IMR-90 (cell line): ENCODE data around the gene LRRC4C. TPM values are rescaled to one million over a fixed set of nuclear protein-coding genes. Genes with fewer than 3 reads are reported as not detected.

Experiments
- ATAC-seq: fragments of 200-7000 bp; cut with Tn5 transposase; 2 replicates; pipeline ENCODE4 v1.9.1; 2020; ENCODE audit warnings: low read depth, mild to moderate bottlenecking, moderate library complexity
- BruUV-seq: library from RNA; stranded (reverse); fragments of 400-500 nt; replicated peaks from 2 replicates; lab custom pipeline; 2021; lab: Mats Ljungman, UMichigan
- CTCF ChIA-PET: fragments of 300-600 bp; formaldehyde crosslinking; extraction: SDS; loops from one replicate; lab custom pipeline; 2021; ENCODE audit warnings: antibody characterized with exemption; lab: Yijun Ruan, JAX
- POLR2A ChIA-PET: fragments of 300-600 bp; sonication (Branson Sonifier 250); formaldehyde crosslinking; loops from one replicate; lab custom pipeline; 2022; ENCODE audit warnings: antibody characterized with exemption; ENCODE audit not compliant: unreplicated experiment; lab: Charles Lee
- DNase-seq: peaks from one replicate; pipeline ENCODE4 v3.0.0; 2013
- H2AFZ ChIP-seq: replicated peaks from 2 replicates; pipeline ENCODE3; 2013; ENCODE audit warnings: low read length, mild to moderate bottlenecking; ENCODE audit not compliant: poor library complexity
- H2AK5ac ChIP-seq: 2 replicates; pipeline ENCODE4 v1.6.1; 2013; ENCODE audit warnings: low read depth, low read length, inconsistent platforms
- H2AK9ac ChIP-seq: replicated peaks from 2 replicates; pipeline ENCODE3; 2013; ENCODE audit warnings: mild to moderate bottlenecking, low read depth, low read length, moderate library complexity; ENCODE audit not compliant: poor library complexity
- H2BK120ac ChIP-seq: 2 replicates; pipeline ENCODE4 v1.6.1; 2013; ENCODE audit warnings: low read depth, low read length, inconsistent platforms
- H2BK15ac ChIP-seq: 3 replicates; pipeline ENCODE4 v1.6.1; 2013; ENCODE audit warnings: low read depth, low read length, inconsistent platforms
- H2BK20ac ChIP-seq: 2 replicates; pipeline ENCODE4 v1.6.1; 2013; ENCODE audit warnings: low read depth, mild to moderate bottlenecking, inconsistent platforms, low read length, moderate library complexity
- H2BK5ac ChIP-seq: 2 replicates; pipeline ENCODE4 v1.6.1; 2013; ENCODE audit warnings: mild to moderate bottlenecking, low read depth, low read length, inconsistent platforms; ENCODE audit not compliant: poor library complexity, severe bottlenecking
- H3K14ac ChIP-seq: replicated peaks from 2 replicates; pipeline ENCODE4 v1.6.1; 2013; ENCODE audit warnings: low read depth, low read length, inconsistent platforms
- H3K18ac ChIP-seq: 2 replicates; pipeline ENCODE4 v1.6.1; 2013; ENCODE audit warnings: low read depth, low read length, control low read depth
- H3K23ac ChIP-seq: 2 replicates; pipeline ENCODE4 v1.6.1; 2013; ENCODE audit warnings: low read depth, low read length, inconsistent platforms
- H3K27ac ChIP-seq: 2 replicates; pipeline ENCODE4 v1.5.1; 2013; ENCODE audit warnings: mild to moderate bottlenecking, control low read depth, low read length; ENCODE audit not compliant: insufficient read depth
- H3K27me3 ChIP-seq: 2 replicates; pipeline ENCODE4 v1.6.1; 2013; ENCODE audit warnings: low read length; ENCODE audit not compliant: control insufficient read depth, insufficient read depth
- H3K36me3 ChIP-seq: 2 replicates; pipeline ENCODE4 v1.6.1; 2013; ENCODE audit warnings: low read length, mixed read lengths; ENCODE audit not compliant: control insufficient read depth, insufficient read depth
- H3K4ac ChIP-seq: 2 replicates; pipeline ENCODE4 v1.6.1; 2013; ENCODE audit warnings: low read depth, low read length, inconsistent platforms
- H3K4me1 ChIP-seq: 2 replicates; pipeline ENCODE4 v1.6.1; 2013; ENCODE audit warnings: low read length, mixed read lengths; ENCODE audit not compliant: control insufficient read depth, insufficient read depth
- H3K4me2 ChIP-seq: 2 replicates; pipeline ENCODE4 v1.6.1; 2013; ENCODE audit warnings: low read depth, mild to moderate bottlenecking, control low read depth, low read length, moderate library complexity
- H3K4me3 ChIP-seq: 2 replicates; pipeline ENCODE4 v1.5.1; 2013; ENCODE audit warnings: low read depth, mild to moderate bottlenecking, control low read depth, low read length, moderate library complexity; ENCODE audit not compliant: insufficient read depth
- H3K56ac ChIP-seq: 2 replicates; pipeline ENCODE4 v1.6.1; 2013; ENCODE audit warnings: low read length, inconsistent platforms; ENCODE audit not compliant: insufficient read depth; ENCODE audit errors: extremely low read depth
- H3K79me1 ChIP-seq, 2 experiments: 2 replicates each; pipeline ENCODE4 v1.6.1; 2013; ENCODE audit warnings: low read length in 2 of 2, inconsistent platforms in 1 of 2, low read depth in 1 of 2
- H3K9ac ChIP-seq: 2 replicates; pipeline ENCODE4 v1.6.1; 2013; ENCODE audit warnings: low read depth, low read length, control low read depth
- H3K9me1 ChIP-seq: 2 replicates; pipeline ENCODE4 v1.6.1; 2013; ENCODE audit warnings: low read length, inconsistent platforms; ENCODE audit not compliant: insufficient read depth
- H3K9me3 ChIP-seq: 2 replicates; pipeline ENCODE4 v1.6.1; 2013; ENCODE audit warnings: low read length; ENCODE audit not compliant: control insufficient read depth, insufficient read depth
- H4K20me1 ChIP-seq: 2 replicates; pipeline ENCODE4 v1.6.1; 2013; ENCODE audit warnings: low read length, inconsistent platforms; ENCODE audit not compliant: insufficient read depth
- H4K5ac ChIP-seq: 2 replicates; pipeline ENCODE4 v1.6.1; 2013; ENCODE audit warnings: mild to moderate bottlenecking, low read depth, low read length, control low read depth
- H4K8ac ChIP-seq, 2 experiments: 2 replicates each; pipeline ENCODE4 v1.6.1; 2013; ENCODE audit warnings: low read depth in 2 of 2, low read length in 2 of 2, control low read depth in 1 of 2, inconsistent platforms in 1 of 2
- H4K91ac ChIP-seq: 2 replicates; pipeline ENCODE4 v1.6.1; 2013; ENCODE audit warnings: low read depth, low read length, inconsistent platforms; ENCODE audit not compliant: insufficient read depth
- CHD1 ChIP-seq: IDR thresholded peaks from 2 replicates; pipeline ENCODE4 v1.6.1; 2012; ENCODE audit warnings: low read depth, low read length, improper control_type of control experiment
- MXI1 ChIP-seq: IDR thresholded peaks from 2 replicates; pipeline ENCODE4 v1.6.1; 2012; ENCODE audit warnings: low read depth, mild to moderate bottlenecking, low read length, moderate library complexity, borderline replicate concordance
- RCOR1 ChIP-seq: IDR thresholded peaks from 2 replicates; pipeline ENCODE4 v1.6.1; 2012; ENCODE audit warnings: mild to moderate bottlenecking, low read length, improper control_type of control experiment; ENCODE audit not compliant: insufficient replicate concordance
- WGBS, 2 experiments: methylation state at CpG; one replicate each; pipeline versions ENCODE4 v1.1.5 to v1.1.7; 2013; ENCODE audit warnings: missing lambda C conversion rate in 2 of 2; ENCODE audit not compliant: insufficient read length in 1 of 2; ENCODE audit errors: extremely low coverage in 2 of 2; 5-methylcytosine and 5-hydroxymethylcytosine counted together
- dilution Hi-C: fragments of 300-500 bp; cut with HindIII; formaldehyde crosslinking; loops from one replicate; pipeline ENCODE4 v1.14.3; 2018; ENCODE audit warnings: low sequenced_read_pairs; ENCODE audit not compliant: unreplicated experiment
- in situ Hi-C: fragments of 300-500 bp; cut with MboI; formaldehyde crosslinking; loops from 3 replicates; pipeline ENCODE4 v1.14.3; 2019; ENCODE audit warnings: low sequenced_read_pairs, inconsistent platforms, mixed read lengths
- intact Hi-C: fragments of 100-400 bp; cut with micrococcal nuclease; formaldehyde crosslinking; loops from 2 replicates; pipeline ENCODE4 v1.10.0; 2022
- polyA plus RNA-seq, 3 experiments: library from polyadenylated mRNA; depleted of rRNA; stranded (reverse); fragments of >200 nt; gene quantifications; 2 replicates each; pipeline ENCODE4 v1.2.3, GENCODE V29; 2012; ENCODE audit warnings: low replicate concordance in 1 of 3
- total RNA-seq: library from RNA; depleted of rRNA; stranded (reverse); fragments of >200 nt; gene quantifications from 2 replicates; pipeline ENCODE4 v1.2.3, GENCODE V29; 2012

The LRRC4C gene
- total and polyA plus RNA-seq, 2 of the 4 experiments (the other 2 are of a cell fraction), result under 0.01 to 0.03 TPM

GRCh38 chr11:41031551-41032060, 427.8 kb downstream of the LRRC4C start:
- no peak overlapping the region for H3K4me3 ChIP-seq
- H3K9ac ChIP-seq, result no peak overlapping the region
- no peak overlapping the region for H3K4ac ChIP-seq
- H3K18ac ChIP-seq, result no peak overlapping the region
- ATAC-seq, result no peak
- H2AK9ac ChIP-seq, result no peak overlapping the region
- H2BK20ac ChIP-seq, result no peak overlapping the region
- H2BK15ac ChIP-seq, result no peak overlapping the region
- peaks cover 5% of the 10 kb centered on the region for H3K9me3 ChIP-seq
- H3K23ac ChIP-seq, result no peak overlapping the region
- no peak overlapping the region for H4K5ac ChIP-seq
- H3K27me3 ChIP-seq, result no peaks in the 10 kb centered on the region
- no peak overlapping the region for H2BK120ac ChIP-seq
- no TSS peak for BruUV-seq
- H3K14ac ChIP-seq, result no peak overlapping the region
- in situ Hi-C loops, result no loop called here
- H3K4me2 ChIP-seq, result no peak overlapping the region
- intact Hi-C loops, result no loop called here
- no peak overlapping the region for H3K56ac ChIP-seq
- H3K36me3 ChIP-seq, result no peaks in the 10 kb centered on the region
- TF ChIP-seq RCOR1 (no peak), MXI1 (no peak), CHD1 (no peak)
- no peaks in the 10 kb centered on the region for H3K9me1 ChIP-seq
- H4K91ac ChIP-seq, result no peak overlapping the region
- H3K27ac ChIP-seq, result no peak overlapping the region
- WGBS, 2 experiments, result no CpG with 5 or more reads among the region's 1 CpG
- no peaks in the 10 kb centered on the region for H4K20me1 ChIP-seq
- ChIA-PET CTCF (no interaction called here), POLR2A (interaction anchor here (0.7 kb wide), 1 partner anchor 19 kb away, joined by 3 read pairs; no protein-coding TSS in a partner anchor)
- H2AFZ ChIP-seq, result no peak overlapping the region
- H2AK5ac ChIP-seq, result no peak overlapping the region
- H2BK5ac ChIP-seq, result no peak overlapping the region
- dilution Hi-C loops, result no loop called here
- no peak for DNase-seq
- no peak overlapping the region for H4K8ac ChIP-seq
- no peaks in the 10 kb centered on the region for H3K79me1 ChIP-seq
- no peaks in the 10 kb centered on the region for H3K4me1 ChIP-seq
